ENCODE measurements around the gene NOTCH1. TPM values are rescaled to one million over a fixed set of nuclear protein-coding genes. Genes with fewer than 3 reads are reported as not detected.

The NOTCH1 gene
- total RNA-seq, 4 donors from 2014 or later = 32.0 to 40.8 (median 36.2) TPM

- peaks cover 87 to 100% (median 90%) of the 10 kb centered on the region in 3 donors for H3K36me3 ChIP-seq
- TF ChIP-seq CTCF (IDR thresholded peaks at IDR 0.05) (no peak), POLR2A (IDR thresholded peaks at IDR 0.05) (no peak)
Observed at GRCh38 chr9:136510561-136510960, 35.3 kb downstream of the NOTCH1 start.

DNA sequence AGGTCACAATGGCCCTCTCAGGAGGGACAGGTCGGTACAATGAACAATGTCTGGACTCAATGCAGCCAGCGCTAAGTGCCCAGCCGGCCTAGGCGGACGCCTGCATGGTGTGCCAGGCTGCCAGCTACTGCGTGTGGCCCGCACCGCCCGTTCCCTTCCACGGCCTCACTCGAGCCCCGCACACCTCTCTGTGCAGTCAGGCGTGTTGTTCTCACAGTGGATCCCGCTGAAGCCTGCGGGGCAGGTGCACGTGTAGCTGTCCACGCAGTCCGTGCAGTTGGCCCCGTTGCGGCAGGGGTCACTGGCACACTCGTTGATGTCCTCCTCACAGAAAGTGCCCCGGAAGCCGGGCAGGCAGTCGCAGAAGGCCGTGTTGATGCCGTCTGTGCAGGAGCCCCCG, 36.3 kb downstream of the NOTCH1 start:
- no peak for DNase-seq
- H3K27ac ChIP-seq = peak overlapping the region in 2 of 4 donors; percentile 64 to 85
- H3K4me3 ChIP-seq = no peak overlapping the region
- H3K27me3 ChIP-seq = no peaks in the 10 kb centered on the region
- no peak for TF ChIP-seq POLR2A (IDR thresholded peaks at IDR 0.05)
- TF ChIP-seq CTCF (IDR thresholded peaks at IDR 0.05) = no peak
- peaks cover 87 to 100% (median 90%) of the 10 kb centered on the region in 3 donors for H3K36me3 ChIP-seq
- H3K4me1 ChIP-seq = peaks cover 0 to 29% (median 6%) of the 10 kb centered on the region in 3 donors
- H3K9me3 ChIP-seq = no peaks in the 10 kb centered on the region
- intact Hi-C loops (cut with DNase I) = no loop called here
- 74 to 87% methylated on average over 4 to 21 of the region's 27 CpGs for WGBS, 2 donors

More at GRCh38 chr9:136510561-136510960, 35.3 kb downstream of the NOTCH1 start:
- 78 to 89% methylated on average over 3 to 10 of the region's 26 CpGs for WGBS, 2 donors
- H3K4me1 ChIP-seq = peaks cover 0 to 29% (median 6%) of the 10 kb centered on the region in 3 donors
- no peak overlapping the region for H3K4me3 ChIP-seq
- H3K27me3 ChIP-seq = no peaks in the 10 kb centered on the region
- H3K9me3 ChIP-seq = no peaks in the 10 kb centered on the region
- DNase-seq = no peak
- H3K27ac ChIP-seq = peak overlapping the region in 3 of 4 donors; percentile 38 to 85 (median 64)
- intact Hi-C loops (cut with DNase I) = no loop called here

DNA sequence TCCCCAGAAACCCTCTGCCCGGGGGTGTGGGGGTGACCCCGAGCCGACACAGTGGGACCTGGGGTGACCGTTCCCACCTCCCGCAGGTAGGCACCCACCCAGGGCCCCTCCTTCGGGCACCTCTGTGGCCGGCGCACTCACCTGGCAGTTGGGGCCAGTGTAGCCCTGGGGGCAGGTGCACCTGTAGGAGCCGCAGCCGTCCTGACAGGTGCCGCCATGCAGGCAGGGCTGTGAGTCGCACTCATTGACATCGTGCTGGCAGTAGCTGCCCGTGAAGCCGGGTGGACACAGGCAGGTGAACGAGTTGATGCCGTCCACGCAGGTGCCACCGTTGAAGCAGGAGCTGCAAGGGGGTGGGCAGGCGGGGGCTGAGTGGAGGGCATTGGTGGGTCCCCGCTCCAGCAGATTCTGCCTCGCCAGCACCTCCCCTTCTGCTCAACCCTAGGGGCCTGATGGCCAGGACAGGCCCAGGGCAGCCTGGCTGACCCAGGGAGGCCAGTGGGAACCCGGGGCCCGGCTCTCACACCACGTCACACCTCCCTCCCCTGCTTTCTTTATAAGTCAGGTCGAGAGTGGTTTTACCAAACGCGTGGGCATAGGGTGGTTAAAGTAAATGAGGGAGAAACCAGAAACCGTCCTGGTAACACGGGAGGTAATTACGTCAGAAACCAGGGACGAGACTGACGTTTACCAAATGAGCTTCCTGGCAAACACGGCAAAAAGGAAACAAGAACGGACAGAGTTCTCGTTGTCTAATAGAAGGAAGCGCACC, 36.9 kb downstream of the NOTCH1 start:
- intact Hi-C loops (cut with DNase I) = no loop called here
- H3K27me3 ChIP-seq = no peaks in the 10 kb centered on the region
- no peak for TF ChIP-seq POLR2A (IDR thresholded peaks at IDR 0.05)
- no peak for TF ChIP-seq CTCF (IDR thresholded peaks at IDR 0.05)
- WGBS, 2 donors = 70 to 90% methylated on average over 12 to 16 of the region's 37 CpGs
- no peak for DNase-seq
- H3K27ac ChIP-seq = peak overlapping the region in 1 of 4 donors; percentile 64
- H3K4me1 ChIP-seq = peaks cover 0 to 29% (median 6%) of the 10 kb centered on the region in 3 donors
- no peaks in the 10 kb centered on the region for H3K9me3 ChIP-seq
- H3K4me3 ChIP-seq = no peak overlapping the region
- peaks cover 86 to 100% (median 90%) of the 10 kb centered on the region in 3 donors for H3K36me3 ChIP-seq

- no peak for TF ChIP-seq POLR2A (IDR thresholded peaks at IDR 0.05)
- WGBS, 2 donors = 92% methylated on average over 5 of the region's 23 CpGs; no CpG with 5 or more reads in 1 of the 2 donors
- H3K4me1 ChIP-seq = peaks cover 0 to 31% (median 6%) of the 10 kb centered on the region in 3 donors
- intact Hi-C loops (cut with DNase I) = no loop called here
- no peaks in the 10 kb centered on the region for H3K9me3 ChIP-seq
- H3K27ac ChIP-seq = no peak overlapping the region
- no peak overlapping the region for H3K4me3 ChIP-seq
- DNase-seq = no peak
- peaks cover 88 to 100% (median 91%) of the 10 kb centered on the region in 3 donors for H3K36me3 ChIP-seq
- no peaks in the 10 kb centered on the region for H3K27me3 ChIP-seq
Observed at GRCh38 chr9:136507992-136508375, 37.9 kb downstream of the NOTCH1 start.

GRCh38 chr9:136507221-136507991, 38.4 kb downstream of the NOTCH1 start:
- Histone ChIP-seq H3K27ac (no peak overlapping the region), H3K27me3 (no peaks in the 10 kb centered on the region), H3K4me1 (peaks cover 0 to 33% (median 6%) of the 10 kb centered on the region in 3 donors), H3K9me3 (no peaks in the 10 kb centered on the region), H3K4me3 (no peak overlapping the region), H3K36me3 (peaks cover 85 to 100% (median 92%) of the 10 kb centered on the region in 3 donors)
- 92 to 95% methylated on average over 4 to 5 of the region's 28 CpGs for WGBS, 2 donors
- intact Hi-C loops (cut with DNase I) = no loop called here
- DNase-seq = no peak
- no peak for TF ChIP-seq POLR2A (IDR thresholded peaks at IDR 0.05)
- TF ChIP-seq CTCF (IDR thresholded peaks at IDR 0.05) = no peak
